Fibroblast of skin of abdomen (primary cell): Measurements from ENCODE around the gene TMEM114.
"Not testable (repeated sequence)": the region's sequence is repeated elsewhere in the genome, so short reads cannot be mapped to it uniquely, and the experiment has no call there.

Source experiments
- DNase-seq: peaks from one replicate; pipeline ENCODE4 v3.0.0-alpha.2; 2013

Gene TMEM114

GRCh38 chr16:8572919-8573724 is 17.2 kb downstream of the TMEM114 start:
- peak; percentile 58 for DNase-seq

GRCh38 chr16:8572063-8572918 is 18.0 kb downstream of the TMEM114 start:
- DNase-seq = no peak

GRCh38 chr16:8571061-8571596 is 19.2 kb downstream of the TMEM114 start:
- peak; percentile 73 for DNase-seq

GRCh38 chr16:8570393-8570792 is 19.9 kb downstream of the TMEM114 start:
- not testable (repeated sequence) for DNase-seq

GRCh38 chr16:8569650-8570346 is 20.5 kb downstream of the TMEM114 start:
- DNase-seq = no peak

- no peak for DNase-seq
Measured at GRCh38 chr16:8568231-8568617, 22.1 kb downstream of the TMEM114 start.

GRCh38 chr16:8567355-8568230 is 22.7 kb downstream of the TMEM114 start:
- peak; percentile 89 for DNase-seq

GRCh38 chr16:8565498-8565897 is 24.8 kb downstream of the TMEM114 start:
- DNase-seq = no peak

GRCh38 chr16:8564934-8565345 is 25.4 kb downstream of the TMEM114 start:
- DNase-seq = no peak

- DNase-seq = not testable (repeated sequence)
Measured at GRCh38 chr16:8563944-8564540, 26.3 kb downstream of the TMEM114 start.

GRCh38 chr16:8561496-8561895 is 28.8 kb downstream of the TMEM114 start:
- DNase-seq = no peak

- no peak for DNase-seq
Measured at GRCh38 chr16:8555400-8555799, 34.9 kb downstream of the TMEM114 start.

- no peak for DNase-seq
Measured at GRCh38 chr16:8554881-8555280, 35.4 kb downstream of the TMEM114 start.

- no peak for DNase-seq
Measured at GRCh38 chr16:8554022-8554421, 36.3 kb downstream of the TMEM114 start.

GRCh38 chr16:8552487-8553221 is 37.7 kb downstream of the TMEM114 start:
- DNase-seq = no peak

GRCh38 chr16:8551388-8552332 is 38.7 kb downstream of the TMEM114 start:
- no peak for DNase-seq

GRCh38 chr16:8550728-8551387 is 39.5 kb downstream of the TMEM114 start:
- no peak for DNase-seq

GRCh38 chr16:8549843-8550412 is 40.4 kb downstream of the TMEM114 start:
- DNase-seq = no peak
